ENCODE results near the gene GIMAP4.
"Not testable (repeated sequence)": the region's sequence is repeated elsewhere in the genome, so short reads cannot be mapped to it uniquely, and the experiment has no call there.

Gene GIMAP4

GRCh38 chr7:150595361-150595760 lies 28.2 kb downstream of the GIMAP4 start:
- Histone ChIP-seq H3K9ac (ENCODE audit: low read depth, low read length) (no peak overlapping the region), H3K9me3 (ENCODE audit: control insufficient read depth, insufficient read depth, low read length) (no peaks in the 10 kb centered on the region), H3K36me3 (ENCODE audit: insufficient read depth, low read length) (no peaks in the 10 kb centered on the region), H3K4me1 (ENCODE audit: insufficient read depth, low read length) (no peaks in the 10 kb centered on the region)

GRCh38 chr7:150603600-150603999 lies 36.4 kb downstream of the GIMAP4 start:
- not testable (repeated sequence) for H3K9ac ChIP-seq (ENCODE audit: low read depth, low read length); H3K36me3 ChIP-seq (ENCODE audit: insufficient read depth, low read length); H3K9me3 ChIP-seq (ENCODE audit: control insufficient read depth, insufficient read depth, low read length); H3K4me1 ChIP-seq (ENCODE audit: insufficient read depth, low read length)

- Histone ChIP-seq H3K9me3 (ENCODE audit: control insufficient read depth, insufficient read depth, low read length) (no peaks in the 10 kb centered on the region), H3K4me1 (ENCODE audit: insufficient read depth, low read length) (no peaks in the 10 kb centered on the region), H3K36me3 (ENCODE audit: insufficient read depth, low read length) (no peaks in the 10 kb centered on the region), H3K9ac (ENCODE audit: low read depth, low read length) (no peak overlapping the region)
These were observed 43.0 kb downstream of the GIMAP4 start for GRCh38 chr7:150610233-150610632.

GRCh38 chr7:150612925-150613324 lies 45.7 kb downstream of the GIMAP4 start:
- no peaks in the 10 kb centered on the region for H3K4me1 ChIP-seq (ENCODE audit: insufficient read depth, low read length)
- H3K9ac ChIP-seq (ENCODE audit: low read depth, low read length), result no peak overlapping the region
- no peaks in the 10 kb centered on the region for H3K36me3 ChIP-seq (ENCODE audit: insufficient read depth, low read length)
- no peaks in the 10 kb centered on the region for H3K9me3 ChIP-seq (ENCODE audit: control insufficient read depth, insufficient read depth, low read length)

- H3K36me3 ChIP-seq (ENCODE audit: insufficient read depth, low read length), result no peaks in the 10 kb centered on the region
- no peaks in the 10 kb centered on the region for H3K4me1 ChIP-seq (ENCODE audit: insufficient read depth, low read length)
- no peak overlapping the region for H3K9ac ChIP-seq (ENCODE audit: low read depth, low read length)
- no peaks in the 10 kb centered on the region for H3K9me3 ChIP-seq (ENCODE audit: control insufficient read depth, insufficient read depth, low read length)
These were observed 46.7 kb downstream of the GIMAP4 start for GRCh38 chr7:150613880-150614279.

GRCh38 chr7:150614426-150614825 lies 47.2 kb downstream of the GIMAP4 start:
- H3K9ac ChIP-seq (ENCODE audit: low read depth, low read length); H3K9me3 ChIP-seq (ENCODE audit: control insufficient read depth, insufficient read depth, low read length); H3K36me3 ChIP-seq (ENCODE audit: insufficient read depth, low read length); H3K4me1 ChIP-seq (ENCODE audit: insufficient read depth, low read length): not testable (repeated sequence)

- not testable (repeated sequence) for H3K9ac ChIP-seq (ENCODE audit: low read depth, low read length); H3K4me1 ChIP-seq (ENCODE audit: insufficient read depth, low read length); H3K9me3 ChIP-seq (ENCODE audit: control insufficient read depth, insufficient read depth, low read length); H3K36me3 ChIP-seq (ENCODE audit: insufficient read depth, low read length)
These were observed 48.1 kb downstream of the GIMAP4 start for GRCh38 chr7:150615221-150615755.

- Histone ChIP-seq H3K4me1 (ENCODE audit: insufficient read depth, low read length) (no peaks in the 10 kb centered on the region), H3K36me3 (ENCODE audit: insufficient read depth, low read length) (no peaks in the 10 kb centered on the region), H3K9ac (ENCODE audit: low read depth, low read length) (no peak overlapping the region), H3K9me3 (ENCODE audit: control insufficient read depth, insufficient read depth, low read length) (no peaks in the 10 kb centered on the region)
These were observed 52.9 kb downstream of the GIMAP4 start for GRCh38 chr7:150620061-150620460.

- no peaks in the 10 kb centered on the region for H3K36me3 ChIP-seq (ENCODE audit: insufficient read depth, low read length)
- H3K4me1 ChIP-seq (ENCODE audit: insufficient read depth, low read length), result no peaks in the 10 kb centered on the region
- no peaks in the 10 kb centered on the region for H3K9me3 ChIP-seq (ENCODE audit: control insufficient read depth, insufficient read depth, low read length)
- H3K9ac ChIP-seq (ENCODE audit: low read depth, low read length), result no peak overlapping the region
These were observed 53.6 kb downstream of the GIMAP4 start for GRCh38 chr7:150620617-150621371.

GRCh38 chr7:150621376-150621775 lies 54.2 kb downstream of the GIMAP4 start:
- H3K9ac ChIP-seq (ENCODE audit: low read depth, low read length), result no peak overlapping the region
- no peaks in the 10 kb centered on the region for H3K9me3 ChIP-seq (ENCODE audit: control insufficient read depth, insufficient read depth, low read length)
- H3K36me3 ChIP-seq (ENCODE audit: insufficient read depth, low read length), result no peaks in the 10 kb centered on the region
- no peaks in the 10 kb centered on the region for H3K4me1 ChIP-seq (ENCODE audit: insufficient read depth, low read length)
